Stomach (tissue), 9 donors: ENCODE data around the gene FBRSL1. TPM values are rescaled to one million over a fixed set of nuclear protein-coding genes. Genes with fewer than 3 reads are reported as not detected.

Experiments
- DNase-seq, 2 donors: peaks; one replicate each; pipeline versions ENCODE4 v3.0.0 to v3.0.0-alpha.2; 2013 to 2019
- H3K27ac ChIP-seq, 5 donors: fragments of 200-600 bp in 4 of 5; sonication (generic) in 4 of 5; one replicate each; pipeline ENCODE4 v1.5.1; 2013 to 2019; ENCODE audit warnings: mild to moderate bottlenecking in 1 of 5, moderate library complexity in 1 of 5
- H3K27me3 ChIP-seq, 3 donors: fragments of 200-600 bp; sonication (generic); one replicate each; pipeline ENCODE4 v1.5.1; 2017 to 2019; ENCODE audit warnings: mixed run types in 1 of 3
- H3K36me3 ChIP-seq, 4 donors: fragments of 200-600 bp; sonication (generic); 1 replicate in 3 of 4; 2 replicates in 1 of 4; pipeline ENCODE4 v1.5.1; 2016 to 2019
- H3K4me1 ChIP-seq, 4 donors: fragments of 200-600 bp; sonication (generic); one replicate each; pipeline ENCODE4 v1.5.1; 2016 to 2019
- H3K4me3 ChIP-seq, 4 donors: fragments of 200-600 bp; sonication (generic) in 3 of 4; one replicate each; pipeline ENCODE4 v1.5.1; 2016 to 2019; ENCODE audit warnings: mild to moderate bottlenecking in 1 of 4
- H3K9me3 ChIP-seq, 4 donors: fragments of 200-600 bp; sonication (generic); one replicate each; pipeline ENCODE4 v1.5.1; 2016 to 2019
- EP300 ChIP-seq: sonication (generic); formaldehyde crosslinking; IDR thresholded peaks from one replicate; pipeline ENCODE4 v1.6.1; 2017; ENCODE audit warnings: antibody characterized with exemption
- POLR2A ChIP-seq, 4 donors: fragments of 450-650 bp; IDR thresholded peaks; one replicate each; pipeline ENCODE4 v1.6.1; 2016; ENCODE audit warnings: antibody characterized with exemption in 4 of 4, control low read depth in 2 of 4, mild to moderate bottlenecking in 1 of 4, moderate library complexity in 1 of 4
- POLR2AphosphoS5 ChIP-seq, 3 donors: sonication (generic); formaldehyde crosslinking; IDR thresholded peaks; one replicate each; pipeline ENCODE4 v1.6.1; 2016; ENCODE audit warnings: antibody characterized with exemption in 3 of 3
- WGBS, 5 donors: extraction: QIAGEN DNeasy Blood & Tissue Kit in 3 of 5; methylation state at CpG; one replicate each; pipeline versions ENCODE4 v1.1.5 to v1.1.7; 2013 to 2018; 5-methylcytosine and 5-hydroxymethylcytosine counted together
- intact Hi-C: fragments of 100-400 bp; cut with DNase I; formaldehyde crosslinking; loops from one replicate; pipeline ENCODE4 v1.15.1; 2023; ENCODE audit warnings: low total_unique reads
- polyA plus RNA-seq, 3 donors: library from polyadenylated mRNA; stranded (reverse); fragments of 200-250 nt; gene quantifications; one replicate each; pipeline ENCODE4 v1.2.3, GENCODE V29; 2013
- total RNA-seq, 5 donors: library from RNA; depleted of rRNA; stranded (reverse); fragments of >200 nt; gene quantifications; one replicate each; pipeline versions ENCODE4 v1.1.0 to v1.2.3, GENCODE V29; 2014 to 2016
- TF ChIP-seq, protein P1 (sequence below), 7 experiments: fragments of 450-650 bp in 4 of 7; fragments of 200-600 bp in 3 of 7; sonication (generic) in 3 of 7; IDR thresholded peaks; one replicate each; pipeline ENCODE4 v1.5.1; 2016 to 2019; ENCODE audit warnings: antibody characterized with exemption in 7 of 7, control low read depth in 2 of 7, mild to moderate bottlenecking in 1 of 7
- donor health status: healthy with polysubstance abuse.
- donor health status: Bipolar disorder and iron deficiency.
- donor health status: healthy.

The FBRSL1 gene
- total and polyA plus RNA-seq, 8 donors, result 5.3 to 110 (median 15.7) TPM

DNA sequence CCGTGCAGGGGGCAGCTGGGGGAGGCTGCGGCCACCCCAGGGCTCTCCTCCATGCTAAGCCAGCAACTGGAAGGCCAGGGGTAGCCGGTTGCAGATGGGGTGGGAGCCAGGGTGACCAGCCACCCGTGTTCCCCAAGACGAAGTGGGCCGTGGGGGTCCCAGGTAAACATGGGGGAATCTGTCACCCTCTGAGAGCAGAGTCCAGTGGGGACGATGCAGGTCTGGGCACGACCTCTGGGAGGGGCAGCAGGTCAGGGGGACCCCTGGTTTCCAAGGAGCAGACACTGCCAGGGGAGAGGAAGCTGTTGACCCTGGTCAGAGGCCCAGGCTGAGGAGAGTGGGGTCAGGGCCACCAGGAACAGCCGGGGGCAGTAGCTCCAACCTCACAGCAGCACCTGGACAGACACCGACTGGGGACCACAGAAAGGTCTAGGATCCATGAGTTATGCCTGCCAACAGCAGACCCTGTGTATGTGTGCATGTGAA lies 35.0 kb upstream of the FBRSL1 start:
- Histone ChIP-seq H3K4me1 (peaks cover 0 to 8% (median 0%) of the 10 kb centered on the region in 4 donors), H3K27me3 (peaks cover 0 to 88% (median 29%) of the 10 kb centered on the region in 3 donors)
- DNase-seq, result no peak

DNA sequence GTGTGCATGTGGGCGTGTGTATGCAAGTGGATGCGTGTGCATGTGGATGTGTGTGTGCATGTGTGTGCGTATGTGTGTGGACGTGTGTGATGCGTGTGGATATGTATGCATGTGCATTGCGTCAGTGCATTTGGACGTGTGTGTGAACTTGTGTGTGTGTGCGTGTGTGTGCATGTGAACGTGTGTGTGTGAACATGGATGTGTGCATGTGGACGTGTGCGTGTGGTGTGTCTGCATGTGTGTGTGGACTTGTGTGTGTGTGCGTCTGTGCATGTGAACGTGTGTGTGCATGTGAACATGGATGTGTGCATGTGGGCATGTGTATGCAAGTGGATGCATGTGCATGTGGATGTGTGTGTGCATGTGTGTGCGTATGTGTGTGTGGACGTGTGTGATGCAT lies 34.4 kb upstream of the FBRSL1 start:
- no peak for TF ChIP-seq POLR2AphosphoS5 (IDR thresholded peaks at IDR 0.05)
- no peak for TF ChIP-seq EP300
- TF ChIP-seq POLR2A (IDR thresholded peaks at IDR 0.05), result no peak
- TF ChIP-seq, protein P1, sequence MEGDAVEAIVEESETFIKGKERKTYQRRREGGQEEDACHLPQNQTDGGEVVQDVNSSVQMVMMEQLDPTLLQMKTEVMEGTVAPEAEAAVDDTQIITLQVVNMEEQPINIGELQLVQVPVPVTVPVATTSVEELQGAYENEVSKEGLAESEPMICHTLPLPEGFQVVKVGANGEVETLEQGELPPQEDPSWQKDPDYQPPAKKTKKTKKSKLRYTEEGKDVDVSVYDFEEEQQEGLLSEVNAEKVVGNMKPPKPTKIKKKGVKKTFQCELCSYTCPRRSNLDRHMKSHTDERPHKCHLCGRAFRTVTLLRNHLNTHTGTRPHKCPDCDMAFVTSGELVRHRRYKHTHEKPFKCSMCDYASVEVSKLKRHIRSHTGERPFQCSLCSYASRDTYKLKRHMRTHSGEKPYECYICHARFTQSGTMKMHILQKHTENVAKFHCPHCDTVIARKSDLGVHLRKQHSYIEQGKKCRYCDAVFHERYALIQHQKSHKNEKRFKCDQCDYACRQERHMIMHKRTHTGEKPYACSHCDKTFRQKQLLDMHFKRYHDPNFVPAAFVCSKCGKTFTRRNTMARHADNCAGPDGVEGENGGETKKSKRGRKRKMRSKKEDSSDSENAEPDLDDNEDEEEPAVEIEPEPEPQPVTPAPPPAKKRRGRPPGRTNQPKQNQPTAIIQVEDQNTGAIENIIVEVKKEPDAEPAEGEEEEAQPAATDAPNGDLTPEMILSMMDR (IDR thresholded peaks at IDR 0.05), result no peak
- no peaks in the 10 kb centered on the region for H3K36me3 ChIP-seq
- H3K27ac ChIP-seq, result no peak overlapping the region
- no peak overlapping the region for H3K4me3 ChIP-seq
- DNase-seq, result no peak
- intact Hi-C loops, result no loop called here
- H3K9me3 ChIP-seq, result no peaks in the 10 kb centered on the region
- peaks cover 0 to 87% (median 24%) of the 10 kb centered on the region in 3 donors for H3K27me3 ChIP-seq
- 89 to 98% (median 95%) methylated on average over 15 of the region's 15 CpGs for WGBS, 5 donors
- peaks cover 0 to 8% (median 0%) of the 10 kb centered on the region in 4 donors for H3K4me1 ChIP-seq

More for the DNA sequence above, 35.0 kb upstream of the FBRSL1 start:
- intact Hi-C loops, result no loop called here
- H3K9me3 ChIP-seq, result no peaks in the 10 kb centered on the region
- 56 to 67% (median 63%) methylated on average over 8 to 10 of the region's 10 CpGs for WGBS, 5 donors
- H3K4me3 ChIP-seq, result no peak overlapping the region
- no peak overlapping the region for H3K27ac ChIP-seq
- no peaks in the 10 kb centered on the region for H3K36me3 ChIP-seq
- TF ChIP-seq POLR2AphosphoS5 (IDR thresholded peaks at IDR 0.05) (no peak), POLR2A (IDR thresholded peaks at IDR 0.05) (no peak), EP300 (no peak)
- TF ChIP-seq, protein P1 (IDR thresholded peaks at IDR 0.05), result no peak

DNA sequence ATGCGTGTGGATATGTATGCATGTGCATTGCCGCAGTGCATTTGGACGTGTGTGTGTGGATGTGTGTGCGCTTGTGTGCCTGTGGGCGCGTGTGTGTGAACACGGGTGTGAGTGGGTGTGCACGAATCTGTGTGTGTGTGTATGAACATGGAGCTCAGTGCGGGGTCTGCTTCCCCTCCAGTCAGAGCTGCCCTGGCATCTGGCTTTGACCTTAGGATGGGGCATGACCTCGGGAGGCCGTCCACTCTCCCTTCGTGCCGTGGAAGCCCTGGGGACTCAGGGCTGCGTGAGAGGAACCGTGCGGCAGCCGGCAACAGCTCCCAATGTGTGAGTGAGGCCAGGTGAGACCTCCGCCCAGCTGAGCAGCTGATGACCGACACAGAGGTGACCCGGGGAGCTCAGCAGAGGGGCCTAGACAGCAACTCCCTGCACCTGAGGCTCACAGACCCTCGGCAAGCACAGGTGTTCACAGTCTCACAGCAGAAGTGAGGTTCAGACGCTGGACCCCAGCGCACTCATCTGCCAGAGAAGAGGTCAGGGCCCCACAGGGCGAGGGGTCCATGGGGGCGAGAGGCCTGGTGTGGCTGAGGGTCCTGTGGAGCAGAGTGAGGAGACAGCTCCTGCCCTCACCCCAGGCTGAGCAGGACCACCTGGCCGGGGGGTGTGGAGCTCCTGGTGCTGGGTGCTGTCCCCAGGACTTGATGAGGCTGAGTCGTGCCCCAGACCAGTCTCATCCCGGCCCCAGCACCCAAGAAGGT lies 33.6 kb upstream of the FBRSL1 start:
- H3K27me3 ChIP-seq, result peaks cover 0 to 84% (median 16%) of the 10 kb centered on the region in 3 donors
- intact Hi-C loops, result no loop called here

DNA sequence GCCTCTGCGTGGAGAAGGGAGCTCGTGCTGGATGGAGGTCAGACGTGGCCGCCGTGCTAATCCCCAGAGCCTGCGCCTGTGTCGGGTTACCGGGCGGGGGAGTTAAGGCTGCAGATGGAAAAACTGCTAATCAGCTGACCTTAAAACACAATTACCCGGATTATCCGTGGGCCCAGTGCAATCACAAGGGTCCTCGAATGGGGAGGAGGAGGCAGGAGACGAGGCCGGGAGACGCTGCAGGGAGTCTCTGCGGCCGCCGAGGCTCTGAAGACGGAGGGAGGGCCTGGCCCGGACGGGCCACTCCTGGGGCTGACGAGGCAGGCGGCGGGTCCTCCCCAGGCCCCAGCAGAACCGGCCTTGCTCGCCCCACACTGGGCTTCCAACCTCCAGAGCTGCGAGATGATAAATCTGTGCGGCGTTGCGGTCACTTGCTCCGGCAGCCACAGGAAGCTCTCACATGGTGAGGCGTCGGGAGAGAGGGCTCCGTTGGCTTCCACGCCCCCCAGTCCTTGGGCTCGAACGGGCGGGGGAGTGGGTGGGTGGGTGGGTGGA lies 32.9 kb upstream of the FBRSL1 start:
- 50 to 82% (median 72%) methylated on average over 25 to 38 of the region's 38 CpGs for WGBS, 5 donors
- intact Hi-C loops, result no loop called here

More for the DNA sequence above, 33.6 kb upstream of the FBRSL1 start:
- TF ChIP-seq POLR2AphosphoS5 (IDR thresholded peaks at IDR 0.05), result no peak
- no peak for TF ChIP-seq POLR2A (IDR thresholded peaks at IDR 0.05)
- TF ChIP-seq, protein P1 (IDR thresholded peaks at IDR 0.05), result no peak
- no peak for TF ChIP-seq EP300
- DNase-seq, result no peak
- no peaks in the 10 kb centered on the region for H3K9me3 ChIP-seq
- WGBS, 5 donors, result 82 to 89% (median 89%) methylated on average over 17 to 28 of the region's 28 CpGs
- peaks cover 0 to under 1% (median 0%) of the 10 kb centered on the region in 4 donors for H3K4me1 ChIP-seq
- no peak overlapping the region for H3K27ac ChIP-seq
- no peak overlapping the region for H3K4me3 ChIP-seq
- H3K36me3 ChIP-seq, result no peaks in the 10 kb centered on the region

More for the DNA sequence above, 32.9 kb upstream of the FBRSL1 start:
- TF ChIP-seq POLR2AphosphoS5 (IDR thresholded peaks at IDR 0.05), result no peak
- TF ChIP-seq, protein P1 (IDR thresholded peaks at IDR 0.05), result no peak
- TF ChIP-seq EP300, result no peak
- TF ChIP-seq POLR2A (IDR thresholded peaks at IDR 0.05), result no peak
- Histone ChIP-seq H3K27me3 (peaks cover 0 to 84% (median 10%) of the 10 kb centered on the region in 3 donors), H3K4me1 (no peaks in the 10 kb centered on the region), H3K27ac (no peak overlapping the region), H3K36me3 (no peaks in the 10 kb centered on the region), H3K4me3 (no peak overlapping the region), H3K9me3 (no peaks in the 10 kb centered on the region)
- DNase-seq, result no peak
